Subcutaneous adipose tissue (tissue), 4 donors: Measurements from ENCODE around the gene PSPH. TPM values are rescaled to one million over a fixed set of nuclear protein-coding genes. Genes with fewer than 3 reads are reported as not detected.

Experiments
- total RNA-seq, 4 donors: library from RNA; depleted of rRNA; stranded (reverse); fragments of >200 nt; gene quantifications; one replicate each; pipeline ENCODE4 v1.1.0, GENCODE V29; 2016
- TF ChIP-seq, protein P1 (sequence below): fragments of 450-650 bp; IDR thresholded peaks from one replicate; pipeline ENCODE4 v1.5.1; 2016; ENCODE audit warnings: low read depth, mild to moderate bottlenecking, control low read depth, antibody characterized with exemption, moderate library complexity

The PSPH gene
- total RNA-seq, 4 donors from 2014 or later = 11.2 to 23.0 (median 13.2) TPM

- TF ChIP-seq, protein P1, sequence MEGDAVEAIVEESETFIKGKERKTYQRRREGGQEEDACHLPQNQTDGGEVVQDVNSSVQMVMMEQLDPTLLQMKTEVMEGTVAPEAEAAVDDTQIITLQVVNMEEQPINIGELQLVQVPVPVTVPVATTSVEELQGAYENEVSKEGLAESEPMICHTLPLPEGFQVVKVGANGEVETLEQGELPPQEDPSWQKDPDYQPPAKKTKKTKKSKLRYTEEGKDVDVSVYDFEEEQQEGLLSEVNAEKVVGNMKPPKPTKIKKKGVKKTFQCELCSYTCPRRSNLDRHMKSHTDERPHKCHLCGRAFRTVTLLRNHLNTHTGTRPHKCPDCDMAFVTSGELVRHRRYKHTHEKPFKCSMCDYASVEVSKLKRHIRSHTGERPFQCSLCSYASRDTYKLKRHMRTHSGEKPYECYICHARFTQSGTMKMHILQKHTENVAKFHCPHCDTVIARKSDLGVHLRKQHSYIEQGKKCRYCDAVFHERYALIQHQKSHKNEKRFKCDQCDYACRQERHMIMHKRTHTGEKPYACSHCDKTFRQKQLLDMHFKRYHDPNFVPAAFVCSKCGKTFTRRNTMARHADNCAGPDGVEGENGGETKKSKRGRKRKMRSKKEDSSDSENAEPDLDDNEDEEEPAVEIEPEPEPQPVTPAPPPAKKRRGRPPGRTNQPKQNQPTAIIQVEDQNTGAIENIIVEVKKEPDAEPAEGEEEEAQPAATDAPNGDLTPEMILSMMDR = no peak
Observed at GRCh38 chr7:56083150-56083785, 32.0 kb upstream of the PSPH start.

GRCh38 chr7:56081626-56082340 lies 30.5 kb upstream of the PSPH start:
- TF ChIP-seq, protein P1 = no peak

- TF ChIP-seq, protein P1 = no peak
Observed at GRCh38 chr7:56079450-56080185, 28.4 kb upstream of the PSPH start.

- TF ChIP-seq, protein P1 = no peak
Observed at GRCh38 chr7:56078196-56078595, 27.0 kb upstream of the PSPH start.

- TF ChIP-seq, protein P1 = no peak
Observed at GRCh38 chr7:56077681-56078080, 26.4 kb upstream of the PSPH start.

DNA sequence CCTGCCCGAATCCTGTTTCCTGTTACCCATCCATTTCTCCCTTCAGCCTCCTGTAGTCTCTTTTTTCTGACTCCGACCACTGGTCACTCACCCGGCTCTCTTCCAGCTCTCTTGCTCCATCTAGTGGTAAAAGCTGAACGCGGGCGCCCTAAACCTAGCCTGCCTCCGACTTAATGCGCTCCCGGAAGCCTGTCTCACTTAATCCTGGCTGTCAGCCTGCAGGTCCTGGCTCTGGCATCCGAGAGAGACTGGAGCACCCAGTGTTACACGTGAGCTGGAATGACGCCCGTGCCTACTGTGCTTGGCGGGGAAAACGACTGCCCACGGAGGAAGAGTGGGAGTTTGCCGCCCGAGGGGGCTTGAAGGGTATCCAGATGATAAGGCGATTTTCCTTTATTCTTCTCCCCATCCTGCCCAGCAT lies 23.1 kb upstream of the PSPH start:
- TF ChIP-seq, protein P1 = no peak
